ENCODE measurements around the gene TIMM50.

- TF ChIP-seq CTCF (IDR thresholded peaks at IDR 0.05) = no peak
- TF ChIP-seq POLR2A (IDR thresholded peaks at IDR 0.05) = no peak
- TF ChIP-seq POLR2AphosphoS5 (IDR thresholded peaks at IDR 0.05) = no peak
Observed at GRCh38 chr19:39465956-39466747, 14.5 kb upstream of the TIMM50 start.

Data from breast epithelium (tissue), 3 donors.